Measurements from ENCODE around the gene MBNL1. TPM values are rescaled to one million over a fixed set of nuclear protein-coding genes. Genes with fewer than 3 reads are reported as not detected.
A peak's percentile ranks its signal among the peaks of the same experiment; 100 is the strongest.

Gene MBNL1
- total RNA-seq, 4 donors from 2014 or later, result 152 to 286 (median 228) TPM

DNA sequence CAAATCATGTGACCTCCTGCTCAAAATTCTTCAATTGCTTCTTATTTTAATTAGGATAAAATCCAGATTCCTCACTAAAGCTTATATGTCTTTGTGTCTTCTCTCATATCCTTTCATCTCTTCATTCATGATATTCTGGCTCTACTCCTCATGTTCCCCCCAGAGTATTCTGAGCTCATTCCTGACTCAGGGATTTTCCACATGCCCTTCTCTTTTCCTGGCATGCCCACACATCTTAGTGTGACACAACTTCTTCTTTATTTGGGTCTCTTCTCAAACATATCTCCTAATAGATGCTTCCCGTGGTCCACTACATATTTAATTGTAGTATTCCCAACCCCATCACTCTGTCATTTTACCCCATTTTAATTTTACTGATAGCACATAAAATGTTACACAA lies 15.2 kb upstream of the MBNL1 start:
- 78 to 86% methylated on average over 1 of the region's 1 CpG for WGBS, 2 donors

DNA sequence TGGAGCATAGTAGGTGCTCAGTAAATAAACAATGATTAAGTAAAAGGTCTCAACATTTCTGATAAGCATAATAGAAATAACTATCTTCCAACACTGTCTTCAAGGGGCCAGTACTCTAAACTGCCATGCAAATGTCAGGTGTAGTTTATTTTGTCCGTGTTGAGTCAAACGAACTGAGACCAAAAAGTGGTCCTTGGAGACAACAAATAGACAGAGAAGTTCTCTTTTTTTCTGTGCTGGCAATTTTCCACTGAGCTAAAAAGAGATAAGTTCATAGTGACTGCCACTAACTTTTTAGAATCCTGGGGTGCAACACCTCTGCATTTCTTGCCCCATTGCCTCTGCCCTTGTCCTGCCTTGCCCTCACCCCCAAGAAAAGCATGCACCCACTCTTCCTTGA lies 14.7 kb upstream of the MBNL1 start:
- no peak for DNase-seq (ENCODE audit: low spot score in 2 of 2)
- TF ChIP-seq, protein P1, sequence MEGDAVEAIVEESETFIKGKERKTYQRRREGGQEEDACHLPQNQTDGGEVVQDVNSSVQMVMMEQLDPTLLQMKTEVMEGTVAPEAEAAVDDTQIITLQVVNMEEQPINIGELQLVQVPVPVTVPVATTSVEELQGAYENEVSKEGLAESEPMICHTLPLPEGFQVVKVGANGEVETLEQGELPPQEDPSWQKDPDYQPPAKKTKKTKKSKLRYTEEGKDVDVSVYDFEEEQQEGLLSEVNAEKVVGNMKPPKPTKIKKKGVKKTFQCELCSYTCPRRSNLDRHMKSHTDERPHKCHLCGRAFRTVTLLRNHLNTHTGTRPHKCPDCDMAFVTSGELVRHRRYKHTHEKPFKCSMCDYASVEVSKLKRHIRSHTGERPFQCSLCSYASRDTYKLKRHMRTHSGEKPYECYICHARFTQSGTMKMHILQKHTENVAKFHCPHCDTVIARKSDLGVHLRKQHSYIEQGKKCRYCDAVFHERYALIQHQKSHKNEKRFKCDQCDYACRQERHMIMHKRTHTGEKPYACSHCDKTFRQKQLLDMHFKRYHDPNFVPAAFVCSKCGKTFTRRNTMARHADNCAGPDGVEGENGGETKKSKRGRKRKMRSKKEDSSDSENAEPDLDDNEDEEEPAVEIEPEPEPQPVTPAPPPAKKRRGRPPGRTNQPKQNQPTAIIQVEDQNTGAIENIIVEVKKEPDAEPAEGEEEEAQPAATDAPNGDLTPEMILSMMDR (IDR thresholded peaks at IDR 0.05), result no peak
- TF ChIP-seq POLR2A (IDR thresholded peaks at IDR 0.05), result no peak
- intact Hi-C loops (cut with DNase I; ENCODE audit: low total_unique reads), result no loop called here
- no peak overlapping the region for H3K4me3 ChIP-seq (ENCODE audit: low read depth, poor library complexity, severe bottlenecking)
- 74 to 92% methylated on average over 2 of the region's 2 CpGs for WGBS, 2 donors

More for the DNA sequence above, 15.2 kb upstream of the MBNL1 start:
- H3K4me3 ChIP-seq (ENCODE audit: low read depth, poor library complexity, severe bottlenecking), result no peak overlapping the region
- TF ChIP-seq, protein P1 (IDR thresholded peaks at IDR 0.05), result no peak
- no peak for TF ChIP-seq POLR2A (IDR thresholded peaks at IDR 0.05)
- intact Hi-C loops (cut with DNase I; ENCODE audit: low total_unique reads), result no loop called here
- no peak for DNase-seq (ENCODE audit: low spot score in 2 of 2)

DNA sequence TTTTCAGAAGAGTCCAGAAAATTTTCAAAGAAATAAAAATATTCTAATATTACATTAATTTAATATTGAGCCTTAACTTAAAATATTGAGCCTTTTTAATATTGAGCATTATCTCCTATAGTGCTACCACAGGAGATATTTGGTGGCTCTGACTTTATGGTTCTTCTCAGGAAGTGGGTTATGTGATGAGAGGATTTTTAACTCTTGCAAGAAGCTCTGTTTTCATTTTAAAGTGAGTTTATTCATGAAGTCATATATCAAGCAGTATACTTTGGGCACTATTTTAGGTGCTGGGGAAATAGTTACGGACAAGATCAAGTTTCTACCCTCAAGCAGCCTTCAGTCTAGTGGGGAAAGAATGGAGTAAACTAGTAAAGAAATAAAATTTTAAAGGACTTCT lies 13.4 kb upstream of the MBNL1 start:
- no peak overlapping the region for H3K4me3 ChIP-seq (ENCODE audit: low read depth, poor library complexity, severe bottlenecking)
- intact Hi-C loops (cut with DNase I; ENCODE audit: low total_unique reads), result no loop called here
- TF ChIP-seq, protein P1 (IDR thresholded peaks at IDR 0.05), result no peak
- TF ChIP-seq POLR2A (IDR thresholded peaks at IDR 0.05), result no peak
- DNase-seq (ENCODE audit: low spot score in 2 of 2), result no peak
- 92 to 93% methylated on average over 1 of the region's 1 CpG for WGBS, 2 donors

DNA sequence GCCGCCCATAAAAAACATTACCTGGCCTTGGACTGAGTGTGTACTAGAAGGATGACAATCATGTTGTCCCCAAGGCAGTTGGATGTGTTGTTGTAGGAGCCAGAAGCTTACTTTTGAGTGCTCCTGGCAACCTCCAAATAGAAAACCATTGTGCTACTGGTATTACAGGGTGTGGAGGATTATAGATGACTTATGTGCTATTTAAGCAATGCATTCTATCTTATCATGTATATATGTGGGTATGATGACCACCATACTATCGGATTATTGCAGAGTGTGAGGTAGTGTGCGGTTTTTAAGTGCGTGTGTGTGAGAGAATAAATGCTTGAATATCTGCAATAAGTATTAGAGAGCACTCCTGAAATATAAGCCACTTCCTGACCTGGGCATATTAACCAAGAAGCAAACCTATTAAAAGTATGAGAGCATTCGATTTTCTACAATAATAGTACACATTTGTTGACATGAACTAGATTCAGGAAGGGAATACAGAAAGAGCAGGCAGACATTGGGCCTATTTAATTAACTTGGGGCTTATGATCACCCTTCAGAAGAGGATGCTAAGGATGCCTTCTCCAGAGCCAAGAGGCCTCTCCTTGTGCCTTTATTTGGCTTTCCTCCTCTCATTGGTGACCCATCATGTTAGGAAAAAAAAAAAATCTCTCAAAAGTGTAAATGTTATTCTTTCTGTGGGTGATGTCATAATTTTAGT lies 11.7 kb upstream of the MBNL1 start:
- intact Hi-C loops (cut with DNase I; ENCODE audit: low total_unique reads), result no loop called here
- no peak for DNase-seq (ENCODE audit: low spot score in 2 of 2)
- TF ChIP-seq, protein P1 (IDR thresholded peaks at IDR 0.05), result no peak
- no peak for TF ChIP-seq POLR2A (IDR thresholded peaks at IDR 0.05)
- H3K4me3 ChIP-seq (ENCODE audit: low read depth, poor library complexity, severe bottlenecking), result no peak overlapping the region
- WGBS, 2 donors, result 84 to 87% methylated on average over 5 of the region's 5 CpGs

DNA sequence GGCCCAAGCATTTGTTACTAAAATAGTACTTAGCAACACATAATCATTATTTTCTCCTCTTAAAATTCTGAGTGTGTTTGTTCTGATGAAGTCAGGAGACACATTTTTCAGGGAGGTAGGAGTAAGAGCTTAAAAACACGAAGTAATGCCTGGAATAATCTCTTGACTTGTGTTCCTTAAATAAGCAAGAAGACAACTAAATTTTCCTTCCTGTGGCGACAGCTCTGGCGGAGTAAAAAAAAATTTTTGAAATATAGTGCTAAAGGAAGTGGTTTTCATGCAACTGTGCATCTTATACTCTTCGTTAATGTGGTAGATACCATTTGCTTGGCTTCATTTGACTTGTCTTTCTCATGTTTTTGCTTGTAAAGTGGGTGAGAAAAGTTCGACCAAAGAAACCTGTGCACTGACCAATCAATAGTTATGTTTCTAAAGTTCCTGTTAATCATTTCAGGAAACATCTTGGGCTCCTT lies 11.1 kb upstream of the MBNL1 start:
- 76 to 77% methylated on average over 5 of the region's 5 CpGs for WGBS, 2 donors
- intact Hi-C loops (cut with DNase I; ENCODE audit: low total_unique reads), result no loop called here
- no peak for TF ChIP-seq POLR2A (IDR thresholded peaks at IDR 0.05)
- DNase-seq (ENCODE audit: low spot score in 2 of 2), result no peak
- H3K4me3 ChIP-seq (ENCODE audit: low read depth, poor library complexity, severe bottlenecking), result no peak overlapping the region

DNA sequence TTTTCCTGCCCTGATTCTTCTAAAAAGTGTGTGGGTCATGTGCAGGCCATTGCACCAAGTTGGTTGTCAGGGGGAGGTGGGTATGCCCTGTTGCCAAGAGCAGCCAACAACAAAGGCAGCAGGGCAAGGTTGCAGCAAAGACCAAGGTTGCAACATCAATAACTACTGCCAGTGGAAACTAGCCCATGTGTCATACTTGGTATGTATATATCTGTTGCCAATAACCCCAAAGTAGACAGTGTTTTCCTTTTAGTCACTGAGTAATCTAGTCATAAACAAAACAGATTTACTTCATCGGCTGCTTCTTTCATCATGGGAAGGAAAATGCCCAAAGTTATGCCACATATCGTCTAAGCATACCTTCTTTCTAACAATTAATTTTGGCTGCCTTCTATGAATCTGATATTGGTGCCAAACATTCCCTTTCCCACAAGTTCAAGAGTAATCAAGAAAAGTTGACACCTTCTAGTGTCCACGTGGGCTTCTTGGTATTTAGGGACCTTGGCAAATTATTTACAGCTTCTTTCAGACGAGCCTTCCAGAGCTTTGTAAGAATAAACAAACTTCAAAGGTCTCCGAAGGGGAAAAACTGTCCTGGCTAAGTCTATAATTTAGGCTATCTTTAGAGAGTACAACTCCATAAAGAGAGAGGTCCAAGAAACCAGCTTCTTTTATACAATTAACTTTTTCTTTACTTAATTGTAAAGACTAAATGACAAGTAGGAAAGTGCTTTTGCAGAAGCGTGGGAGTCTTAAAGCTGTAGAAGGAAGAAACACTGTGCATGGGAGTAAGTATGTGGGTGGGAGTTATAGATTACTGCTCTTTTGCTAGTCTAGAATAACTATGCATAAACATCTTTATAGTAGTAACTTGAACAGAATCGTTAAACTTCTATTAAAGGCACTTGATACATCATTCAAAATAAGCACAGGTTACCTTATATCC lies 10.0 kb upstream of the MBNL1 start:
- no peak overlapping the region for H3K4me3 ChIP-seq (ENCODE audit: low read depth, poor library complexity, severe bottlenecking)
- DNase-seq (ENCODE audit: low spot score in 2 of 2), result peak; percentile 85 to 93
- intact Hi-C loops (cut with DNase I; ENCODE audit: low total_unique reads), result no loop called here

More for the DNA sequence above, 10.0 kb upstream of the MBNL1 start:
- WGBS, 2 donors, result 25 to 32% methylated on average over 7 of the region's 7 CpGs
- TF ChIP-seq, protein P1 (IDR thresholded peaks at IDR 0.05), result no peak
- TF ChIP-seq POLR2A (IDR thresholded peaks at IDR 0.05), result no peak
